Adipocyte (in vitro differentiated cells): Measurements from ENCODE around the gene OSER1.
A peak's percentile ranks its signal among the peaks of the same experiment; 100 is the strongest.

Source experiments
- DNase-seq: peaks from one replicate; pipeline ENCODE4 v3.0.0-alpha.2; 2015; ENCODE audit warnings: low read depth
- H3K27me3 ChIP-seq: replicated peaks from 2 replicates; pipeline ENCODE4 v1.7.0; 2013; ENCODE audit warnings: mild to moderate bottlenecking, low read length, moderate library complexity; ENCODE audit not compliant: control insufficient read depth, insufficient read depth
- H3K36me3 ChIP-seq: 2 replicates; pipeline ENCODE4 v1.7.0; 2013; ENCODE audit warnings: low read length, mild to moderate bottlenecking, moderate library complexity; ENCODE audit not compliant: control insufficient read depth, insufficient read depth, severe bottlenecking
- H3K4me1 ChIP-seq: 2 replicates; pipeline ENCODE4 v1.7.0; 2013; ENCODE audit warnings: mild to moderate bottlenecking, low read length, moderate library complexity; ENCODE audit not compliant: control insufficient read depth, insufficient read depth
- H3K4me3 ChIP-seq: 2 replicates; pipeline ENCODE4 v1.7.0; 2013; ENCODE audit warnings: mild to moderate bottlenecking, low read length, moderate library complexity
- H3K9ac ChIP-seq: 2 replicates; pipeline ENCODE4 v1.7.0; 2013; ENCODE audit warnings: mild to moderate bottlenecking, low read length, moderate library complexity
- H3K9me3 ChIP-seq: 2 replicates; pipeline ENCODE4 v1.7.0; 2013; ENCODE audit warnings: mild to moderate bottlenecking, low read length, moderate library complexity; ENCODE audit not compliant: control insufficient read depth

OSER1 gene

GRCh38 chr20:44209686-44210405 is 725 bp downstream of the OSER1 start:
- Histone ChIP-seq H3K36me3 (peaks cover 15% of the 10 kb centered on the region), H3K4me1 (peaks cover 47% of the 10 kb centered on the region), H3K27me3 (no peaks in the 10 kb centered on the region), H3K4me3 (peak overlapping the region; percentile 92), H3K9me3 (no peaks in the 10 kb centered on the region), H3K9ac (peak overlapping the region; percentile 99)
- DNase-seq = peak; percentile 61

- DNase-seq = peak; percentile 65
- no peaks in the 10 kb centered on the region for H3K27me3 ChIP-seq
- peak overlapping the region; percentile 99 for H3K9ac ChIP-seq
- peaks cover 57% of the 10 kb centered on the region for H3K4me1 ChIP-seq
- peaks cover 20% of the 10 kb centered on the region for H3K36me3 ChIP-seq
- H3K4me3 ChIP-seq = peak overlapping the region; percentile 92
- H3K9me3 ChIP-seq = no peaks in the 10 kb centered on the region
Measured at GRCh38 chr20:44208770-44209169, 1.8 kb downstream of the OSER1 start.

GRCh38 chr20:44208165-44208564 is 2.4 kb downstream of the OSER1 start:
- Histone ChIP-seq H3K27me3 (no peaks in the 10 kb centered on the region), H3K4me3 (peak overlapping the region; percentile 92), H3K36me3 (peaks cover 20% of the 10 kb centered on the region), H3K9me3 (no peaks in the 10 kb centered on the region), H3K4me1 (peaks cover 63% of the 10 kb centered on the region), H3K9ac (peak overlapping the region; percentile 99)
- DNase-seq = no peak

GRCh38 chr20:44207126-44207723 is 3.3 kb downstream of the OSER1 start:
- Histone ChIP-seq H3K27me3 (no peaks in the 10 kb centered on the region), H3K36me3 (peaks cover 28% of the 10 kb centered on the region), H3K4me1 (peaks cover 64% of the 10 kb centered on the region), H3K4me3 (peak overlapping the region; percentile 92), H3K9me3 (no peaks in the 10 kb centered on the region), H3K9ac (peak overlapping the region; percentile 52)
- peak; percentile 54 for DNase-seq

- no peaks in the 10 kb centered on the region for H3K27me3 ChIP-seq
- DNase-seq = no peak
- peaks cover 60% of the 10 kb centered on the region for H3K4me1 ChIP-seq
- no peak overlapping the region for H3K9ac ChIP-seq
- H3K36me3 ChIP-seq = peaks cover 39% of the 10 kb centered on the region
- H3K9me3 ChIP-seq = no peaks in the 10 kb centered on the region
- H3K4me3 ChIP-seq = no peak overlapping the region
Measured at GRCh38 chr20:44206132-44206531, 4.4 kb downstream of the OSER1 start.

- Histone ChIP-seq H3K4me3 (peak overlapping the region; percentile 67), H3K27me3 (no peaks in the 10 kb centered on the region), H3K4me1 (peaks cover 72% of the 10 kb centered on the region), H3K36me3 (peaks cover 52% of the 10 kb centered on the region), H3K9ac (peak overlapping the region; percentile 72), H3K9me3 (no peaks in the 10 kb centered on the region)
- no peak for DNase-seq
Measured at GRCh38 chr20:44204832-44205215, 5.7 kb downstream of the OSER1 start.

GRCh38 chr20:44204156-44204831 is 6.3 kb downstream of the OSER1 start:
- peaks cover 72% of the 10 kb centered on the region for H3K4me1 ChIP-seq
- H3K4me3 ChIP-seq = peak overlapping the region; percentile 67
- DNase-seq = peak; percentile 92
- no peaks in the 10 kb centered on the region for H3K27me3 ChIP-seq
- peak overlapping the region; percentile 72 for H3K9ac ChIP-seq
- peaks cover 57% of the 10 kb centered on the region for H3K36me3 ChIP-seq
- H3K9me3 ChIP-seq = no peaks in the 10 kb centered on the region

- no peak overlapping the region for H3K9ac ChIP-seq
- H3K9me3 ChIP-seq = no peaks in the 10 kb centered on the region
- no peak overlapping the region for H3K4me3 ChIP-seq
- H3K4me1 ChIP-seq = peaks cover 62% of the 10 kb centered on the region
- peak; percentile 42 for DNase-seq
- peaks cover 65% of the 10 kb centered on the region for H3K36me3 ChIP-seq
- no peaks in the 10 kb centered on the region for H3K27me3 ChIP-seq
Measured at GRCh38 chr20:44203161-44203560, 7.4 kb downstream of the OSER1 start.

- Histone ChIP-seq H3K9ac (no peak overlapping the region), H3K4me3 (no peak overlapping the region), H3K9me3 (no peaks in the 10 kb centered on the region), H3K4me1 (peaks cover 49% of the 10 kb centered on the region), H3K27me3 (no peaks in the 10 kb centered on the region), H3K36me3 (peaks cover 83% of the 10 kb centered on the region)
- no peak for DNase-seq
Measured at GRCh38 chr20:44200983-44201382, 9.6 kb downstream of the OSER1 start.

- H3K27me3 ChIP-seq = no peaks in the 10 kb centered on the region
- peaks cover 49% of the 10 kb centered on the region for H3K4me1 ChIP-seq
- no peak overlapping the region for H3K9ac ChIP-seq
- peaks cover 80% of the 10 kb centered on the region for H3K36me3 ChIP-seq
- H3K4me3 ChIP-seq = peak overlapping the region; percentile 24
- no peak for DNase-seq
- H3K9me3 ChIP-seq = no peaks in the 10 kb centered on the region
Measured at GRCh38 chr20:44200371-44200770, 10.2 kb downstream of the OSER1 start.

- Histone ChIP-seq H3K27me3 (no peaks in the 10 kb centered on the region), H3K4me1 (peaks cover 46% of the 10 kb centered on the region), H3K4me3 (peak overlapping the region; percentile 24), H3K9ac (no peak overlapping the region), H3K9me3 (no peaks in the 10 kb centered on the region), H3K36me3 (peaks cover 75% of the 10 kb centered on the region)
- no peak for DNase-seq
Measured at GRCh38 chr20:44199877-44200276, 10.7 kb downstream of the OSER1 start.
